Measurements from ENCODE around the gene GREB1.

The GREB1 gene

GRCh38 chr2:11560806-11561205 is 27.0 kb downstream of the GREB1 start:
- no peak for DNase-seq

- DNase-seq: no peak
Observed at GRCh38 chr2:11562011-11562410, 28.2 kb downstream of the GREB1 start.

GRCh38 chr2:11562476-11562875 is 28.6 kb downstream of the GREB1 start:
- DNase-seq: no peak

GRCh38 chr2:11563784-11564666 is 30.2 kb downstream of the GREB1 start:
- DNase-seq: no peak

- DNase-seq: no peak
Observed at GRCh38 chr2:11564816-11565567, 31.1 kb downstream of the GREB1 start.

- no peak for DNase-seq
Observed at GRCh38 chr2:11566383-11566782, 32.5 kb downstream of the GREB1 start.

GRCh38 chr2:11567631-11568031 is 33.8 kb downstream of the GREB1 start:
- no peak for DNase-seq

- no peak for DNase-seq
Observed at GRCh38 chr2:11568436-11568835, 34.6 kb downstream of the GREB1 start.

GRCh38 chr2:11569636-11570035 is 35.8 kb downstream of the GREB1 start:
- DNase-seq: no peak

GRCh38 chr2:11571170-11571569 is 37.3 kb downstream of the GREB1 start:
- DNase-seq: no peak

- DNase-seq: no peak
Observed at GRCh38 chr2:11572996-11573395, 39.2 kb downstream of the GREB1 start.

GRCh38 chr2:11573418-11574175 is 39.8 kb downstream of the GREB1 start:
- DNase-seq: no peak

- DNase-seq: no peak
Observed at GRCh38 chr2:11574176-11575046, 40.6 kb downstream of the GREB1 start.

- DNase-seq: no peak
Observed at GRCh38 chr2:11576398-11576797, 42.6 kb downstream of the GREB1 start.

- DNase-seq: no peak
Observed at GRCh38 chr2:11577101-11577883, 43.4 kb downstream of the GREB1 start.

- DNase-seq: no peak
Observed at GRCh38 chr2:11578081-11578948, 44.5 kb downstream of the GREB1 start.

GRCh38 chr2:11578986-11579774 is 45.3 kb downstream of the GREB1 start:
- DNase-seq: no peak

- no peak for DNase-seq
Observed at GRCh38 chr2:11579867-11580659, 46.2 kb downstream of the GREB1 start.

GRCh38 chr2:11580697-11581096 is 46.9 kb downstream of the GREB1 start:
- DNase-seq: no peak

Measured in CD4-positive, alpha-beta T cell treated with Interleukin-21 for 1 hour (primary cell).